HG02759 (cell line): ENCODE results near the gene NEK11.
"Not testable (repeated sequence)": the region's sequence is repeated elsewhere in the genome, so short reads cannot be mapped to it uniquely, and the experiment has no call there.

Experiments used
- ATAC-seq: cut with Tn5 transposase; IDR thresholded peaks from one replicate; pipeline ENCODE4 v1.9.1; 2021; ENCODE audit warnings: mild to moderate bottlenecking, moderate library complexity; ENCODE audit not compliant: unreplicated experiment

Gene NEK11

DNA sequence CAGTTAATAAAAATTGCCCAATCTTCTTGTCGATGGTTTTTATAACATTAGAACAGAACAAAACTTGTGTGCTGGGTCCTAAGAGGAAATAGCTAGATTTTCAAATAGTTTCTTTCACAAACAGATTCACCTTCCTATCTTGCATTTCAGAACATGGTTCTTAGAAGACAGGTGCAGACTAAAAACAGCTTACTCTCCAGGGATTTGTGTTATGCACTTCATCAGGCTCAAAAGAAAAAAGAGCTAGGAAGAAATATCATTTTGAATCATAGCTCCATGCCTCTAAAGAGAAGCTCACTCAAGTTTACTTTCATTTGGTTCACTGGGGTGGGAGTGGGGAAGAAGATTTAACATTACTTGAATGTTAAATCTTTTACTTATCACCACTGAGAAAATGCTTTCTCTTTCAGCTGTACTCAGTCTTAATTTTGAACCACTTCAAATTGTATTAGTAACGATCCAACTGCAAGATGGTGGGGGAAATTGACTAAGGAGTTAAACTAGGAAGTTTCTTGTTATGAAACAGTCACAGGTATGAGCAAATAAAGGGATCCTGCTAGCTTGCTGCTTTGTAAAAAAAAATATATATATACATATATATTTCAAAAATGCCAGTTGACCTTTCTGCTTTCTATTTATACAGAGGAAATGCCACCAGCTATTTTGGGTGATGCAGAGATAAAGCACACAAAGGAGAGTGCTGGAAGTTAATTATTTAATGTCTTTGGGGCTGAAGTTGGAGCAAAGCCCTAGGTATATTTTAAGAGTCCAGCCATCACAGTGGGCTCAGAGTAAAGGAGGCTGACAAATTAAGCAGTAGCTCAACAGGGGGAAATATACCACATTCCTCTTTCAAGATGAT, 326.6 kb downstream of the NEK11 start:
- peak; percentile 28 for ATAC-seq

DNA sequence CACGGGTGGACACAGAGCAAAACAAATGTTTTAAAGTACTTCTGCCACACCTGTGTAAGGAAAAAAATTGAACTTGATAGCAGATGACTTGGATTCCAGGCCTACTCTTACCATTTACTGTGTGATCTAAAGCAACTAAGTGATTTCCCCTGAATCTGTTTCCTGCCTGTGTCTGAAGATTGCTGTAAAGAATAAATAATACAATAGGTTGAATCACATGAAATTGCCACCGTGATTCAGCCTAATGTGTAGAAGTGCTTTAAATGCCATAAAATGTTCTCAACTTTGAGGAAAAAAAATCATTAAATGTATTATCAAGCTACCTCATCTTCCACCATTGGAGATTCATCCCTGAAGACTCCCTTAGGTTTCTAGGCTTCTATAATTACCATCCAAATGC, 327.3 kb downstream of the NEK11 start:
- peak; percentile 20 for ATAC-seq

DNA sequence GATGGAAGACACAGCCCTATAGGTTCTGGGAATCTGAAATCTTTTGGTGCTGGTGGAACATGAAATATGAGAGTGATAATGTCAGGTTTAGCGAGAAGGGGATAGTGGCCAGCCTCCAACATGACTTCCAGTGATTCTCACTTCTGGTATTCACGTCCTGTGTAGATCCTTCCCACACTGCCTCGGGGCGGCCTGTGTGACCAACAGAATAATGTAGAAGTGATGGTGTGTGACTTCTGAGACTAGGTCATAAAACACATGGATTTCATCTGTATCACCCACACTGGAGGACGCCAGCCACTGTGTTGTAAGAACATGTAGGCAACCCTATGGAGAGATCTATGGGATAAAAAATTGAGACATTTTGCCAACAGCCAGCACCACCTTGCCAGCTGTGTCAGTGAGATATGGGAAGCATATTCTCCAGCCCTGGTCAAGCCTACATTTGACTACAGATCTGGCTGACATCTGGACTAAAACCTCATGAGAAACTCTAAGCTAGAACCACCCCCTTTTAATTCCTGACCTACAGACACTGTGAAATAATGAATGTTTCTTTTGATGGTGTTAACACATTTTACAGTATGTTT, 329.4 kb downstream of the NEK11 start:
- ATAC-seq: no peak

DNA sequence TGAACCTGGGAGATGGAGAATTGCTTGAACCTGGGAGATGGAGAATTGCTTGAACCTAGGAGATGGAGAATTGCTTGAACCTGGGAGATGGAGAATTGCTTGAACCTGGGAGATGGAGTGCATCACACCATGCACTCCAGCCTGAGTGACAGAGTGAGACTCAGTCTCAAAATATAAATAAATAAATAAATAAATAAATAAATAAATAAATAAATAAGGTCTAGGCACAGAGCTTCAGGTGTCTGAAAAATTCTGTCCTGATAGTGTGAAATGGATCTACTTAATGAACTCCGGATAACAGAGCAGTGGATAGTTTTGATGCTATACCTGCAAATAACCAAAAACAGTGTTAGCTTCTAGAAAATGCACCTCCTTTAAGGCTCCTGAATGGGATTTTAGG, 330.6 kb downstream of the NEK11 start:
- ATAC-seq: no peak

DNA sequence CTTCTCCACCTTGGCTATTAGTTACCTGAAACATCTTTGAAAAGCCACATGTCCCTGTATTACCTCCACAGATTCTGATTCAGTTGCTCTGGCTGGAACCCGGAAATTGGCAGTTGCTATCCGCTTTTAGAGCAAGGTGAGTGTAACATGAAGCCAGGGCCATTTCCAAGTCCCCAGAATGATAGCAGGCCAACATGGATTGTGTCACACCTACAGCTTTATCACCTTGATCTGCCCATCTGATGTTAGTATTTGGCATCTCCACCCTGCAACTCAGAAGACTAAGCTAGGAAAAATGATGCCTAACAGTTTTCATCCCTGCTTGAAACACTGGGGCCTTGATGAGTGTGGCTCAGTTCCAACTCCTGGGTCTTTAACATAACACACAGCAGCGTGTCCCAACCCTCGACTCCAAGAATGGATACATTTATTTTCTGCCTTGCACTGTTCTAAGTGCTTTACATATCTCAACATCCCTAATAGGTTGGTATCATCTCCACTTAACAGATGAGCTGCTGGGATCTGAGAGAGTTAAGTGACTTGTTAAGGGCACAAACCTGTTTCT, 333.6 kb downstream of the NEK11 start:
- no peak for ATAC-seq

DNA sequence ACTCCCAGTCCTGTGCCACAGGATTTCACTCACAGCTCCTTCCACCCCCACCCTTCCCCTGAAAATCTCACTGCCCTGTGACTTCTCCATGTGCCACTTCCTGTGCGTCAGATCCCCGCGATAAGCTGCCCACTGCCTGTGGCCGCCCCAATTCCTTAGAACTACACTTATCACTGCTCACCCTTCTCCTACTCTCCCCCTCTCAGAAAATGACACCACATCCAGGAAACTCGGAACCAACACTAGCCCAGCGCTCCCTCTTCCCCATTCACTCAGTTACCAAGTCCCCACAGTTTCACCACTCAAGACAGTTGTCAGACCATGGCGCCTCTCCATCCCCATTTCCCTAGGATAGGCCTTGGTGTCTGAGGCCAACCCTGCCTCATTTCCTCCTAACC, 334.4 kb downstream of the NEK11 start:
- not testable (repeated sequence) for ATAC-seq

DNA sequence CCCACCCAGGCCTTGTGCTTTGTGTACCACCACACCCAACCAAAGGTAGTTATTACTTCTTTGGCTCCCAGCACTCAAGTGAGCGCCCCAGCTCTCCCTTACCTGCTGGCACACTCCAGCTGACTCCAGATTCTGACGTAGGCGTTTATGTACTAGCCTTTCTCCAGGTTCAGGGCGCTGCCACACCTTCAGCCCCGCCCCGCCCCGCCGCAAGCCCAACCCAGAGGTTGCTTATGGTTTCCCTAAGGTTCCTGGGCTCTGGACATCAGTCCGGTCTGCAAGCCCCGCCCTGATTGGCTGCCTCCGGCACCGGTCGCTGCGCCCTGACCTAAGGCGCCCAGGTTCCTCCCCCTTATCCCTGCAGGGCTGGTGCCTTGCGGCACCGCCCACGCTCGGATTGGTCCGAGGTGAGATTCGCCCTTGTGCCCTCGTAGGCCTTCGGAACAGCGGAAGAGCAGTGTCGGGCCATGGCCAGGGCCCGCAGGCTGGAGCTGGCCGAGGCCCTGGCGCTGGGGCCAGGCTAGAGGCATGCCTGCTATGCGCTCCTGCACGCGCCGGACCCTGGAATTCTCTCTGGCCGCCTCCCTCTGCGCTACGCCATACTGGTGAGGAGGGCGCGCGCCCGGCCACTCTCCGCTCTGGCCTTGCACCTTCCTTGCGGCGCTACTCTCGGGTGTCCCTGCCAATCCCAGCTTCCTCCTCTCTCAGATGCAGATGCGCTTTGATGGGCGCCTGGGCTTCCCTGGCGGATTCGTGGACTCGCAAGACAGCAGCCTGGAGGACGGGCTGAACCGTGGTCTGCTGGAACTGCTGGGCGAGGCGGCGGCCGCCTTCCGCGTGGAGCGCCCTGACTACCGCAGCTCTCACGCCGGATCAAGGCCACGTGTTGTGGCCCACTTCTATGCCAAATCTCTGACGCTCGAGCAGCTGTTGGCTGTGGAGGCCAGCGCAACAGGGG, 335.1 kb downstream of the NEK11 start:
- ATAC-seq: peak; percentile 93

DNA sequence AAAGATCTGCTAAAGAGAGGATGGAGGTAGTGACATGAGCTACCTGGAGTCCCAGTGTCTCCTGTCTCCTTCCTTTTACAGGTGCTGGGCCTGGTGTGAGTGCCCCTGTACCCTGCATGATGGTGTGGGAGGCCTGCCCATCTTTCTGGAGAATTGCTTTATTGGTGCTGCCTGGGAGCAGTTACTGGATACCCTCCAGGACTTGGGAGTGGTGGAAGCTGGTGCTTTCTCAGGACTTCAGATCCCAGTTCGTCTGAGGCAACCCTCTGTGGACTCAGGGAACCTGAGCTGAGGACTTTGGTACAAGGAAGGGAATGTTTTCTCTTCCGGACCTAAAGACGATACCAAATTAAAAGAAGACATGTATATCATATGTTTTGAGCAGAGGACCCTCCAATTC, 336.6 kb downstream of the NEK11 start:
- ATAC-seq: no peak

DNA sequence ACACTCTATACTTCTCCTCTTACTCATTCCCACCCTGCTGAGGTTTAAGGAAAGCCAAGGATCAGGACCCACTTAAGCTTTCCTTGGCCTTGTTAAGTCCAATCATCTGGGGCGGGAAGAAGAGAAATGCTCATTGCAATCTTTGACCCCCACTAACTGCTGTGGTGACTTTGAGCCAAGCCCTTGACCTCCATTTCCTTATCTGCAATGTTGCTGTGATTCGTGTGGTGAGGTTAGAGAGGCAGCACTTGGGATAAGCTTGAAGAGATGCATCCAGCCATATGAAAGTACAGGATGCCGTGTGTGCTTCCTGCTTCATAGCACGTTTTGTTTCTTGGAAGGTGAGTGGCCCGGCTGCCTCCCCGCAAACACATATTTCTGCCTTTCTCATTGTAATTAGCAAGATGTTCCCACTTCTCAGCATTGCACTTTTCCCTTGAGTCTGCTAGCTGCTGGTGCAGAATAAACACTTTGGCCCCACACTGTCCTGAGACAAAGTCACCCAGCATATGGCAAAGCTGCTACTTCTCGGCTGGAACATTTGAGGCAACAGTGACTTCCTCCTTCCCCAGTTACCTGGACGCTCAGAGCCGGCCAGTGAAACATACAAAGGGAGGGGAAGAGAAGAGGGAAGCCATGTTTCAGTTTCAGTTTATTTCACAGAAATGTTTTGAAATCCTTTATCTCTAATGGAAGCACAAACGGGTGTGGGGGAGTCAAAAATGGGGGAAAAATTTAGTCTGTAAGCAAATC, 344.4 kb downstream of the NEK11 start:
- ATAC-seq: no peak

DNA sequence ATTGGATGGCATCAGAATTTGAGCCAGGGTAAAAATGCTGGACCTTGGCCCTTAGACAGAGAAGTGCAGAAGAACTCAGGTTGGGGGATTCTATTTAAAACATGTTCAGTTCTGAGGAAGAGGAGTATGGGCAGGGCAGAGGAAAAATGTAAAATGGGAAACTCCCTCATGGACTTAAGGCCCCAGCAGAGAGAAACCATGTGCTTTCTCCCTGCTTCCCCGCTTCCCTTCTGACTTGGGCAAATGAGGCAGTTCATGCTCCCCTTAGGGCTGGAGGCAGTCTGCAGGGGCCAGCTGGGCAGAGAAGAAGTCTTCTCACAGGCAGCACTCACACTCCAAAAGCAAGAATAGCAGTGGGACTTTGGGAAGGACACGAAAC, 345.0 kb downstream of the NEK11 start:
- ATAC-seq: no peak

DNA sequence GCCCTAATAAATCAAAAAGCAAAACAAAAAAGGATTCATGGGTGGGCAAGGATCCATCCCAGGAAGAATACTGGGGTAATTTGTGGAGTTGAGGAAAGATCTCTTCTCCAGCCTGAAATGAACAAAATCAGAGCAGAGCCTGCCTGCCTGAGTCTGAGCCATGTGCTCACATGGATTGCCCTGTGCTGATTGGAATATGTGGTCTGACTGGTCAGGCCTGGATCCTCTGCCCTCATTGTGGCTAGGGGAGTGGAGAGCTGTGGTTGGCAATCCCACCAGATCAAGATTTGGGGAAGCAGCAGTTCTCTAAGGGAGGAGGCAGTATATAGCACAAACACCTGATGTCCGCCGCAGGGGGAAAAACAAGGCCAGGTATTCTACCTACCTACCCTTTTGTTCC, 348.1 kb downstream of the NEK11 start:
- ATAC-seq: no peak

DNA sequence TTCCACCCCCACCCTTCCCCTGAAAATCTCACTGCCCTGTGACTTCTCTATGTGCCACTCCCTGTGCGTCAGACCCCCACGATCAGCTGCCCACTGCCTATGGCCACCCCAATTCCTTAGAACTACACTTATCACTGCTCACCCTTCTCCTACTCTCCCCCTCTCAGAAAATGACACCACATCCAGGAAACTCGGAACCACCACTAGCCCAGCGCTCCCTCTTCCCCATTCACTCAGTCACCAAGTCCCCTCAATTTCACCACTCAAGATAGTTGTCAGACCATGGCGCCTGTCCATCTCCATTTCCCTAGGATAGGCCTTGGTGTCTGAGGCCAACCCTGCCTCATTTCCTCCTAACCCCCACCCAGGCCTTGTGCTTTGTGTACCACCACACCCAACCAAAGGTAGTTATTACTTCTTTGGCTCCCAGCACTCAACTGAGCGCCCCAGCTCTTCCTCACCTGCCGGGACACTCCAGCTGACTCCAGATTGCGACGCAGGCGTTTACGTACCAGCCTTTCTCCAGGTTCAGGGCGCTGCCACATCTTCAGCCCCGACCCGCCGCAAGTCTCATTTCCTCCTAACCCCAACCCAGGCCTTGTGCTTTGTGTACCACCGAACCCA, 354.3 kb downstream of the NEK11 start:
- ATAC-seq: peak; percentile 20

DNA sequence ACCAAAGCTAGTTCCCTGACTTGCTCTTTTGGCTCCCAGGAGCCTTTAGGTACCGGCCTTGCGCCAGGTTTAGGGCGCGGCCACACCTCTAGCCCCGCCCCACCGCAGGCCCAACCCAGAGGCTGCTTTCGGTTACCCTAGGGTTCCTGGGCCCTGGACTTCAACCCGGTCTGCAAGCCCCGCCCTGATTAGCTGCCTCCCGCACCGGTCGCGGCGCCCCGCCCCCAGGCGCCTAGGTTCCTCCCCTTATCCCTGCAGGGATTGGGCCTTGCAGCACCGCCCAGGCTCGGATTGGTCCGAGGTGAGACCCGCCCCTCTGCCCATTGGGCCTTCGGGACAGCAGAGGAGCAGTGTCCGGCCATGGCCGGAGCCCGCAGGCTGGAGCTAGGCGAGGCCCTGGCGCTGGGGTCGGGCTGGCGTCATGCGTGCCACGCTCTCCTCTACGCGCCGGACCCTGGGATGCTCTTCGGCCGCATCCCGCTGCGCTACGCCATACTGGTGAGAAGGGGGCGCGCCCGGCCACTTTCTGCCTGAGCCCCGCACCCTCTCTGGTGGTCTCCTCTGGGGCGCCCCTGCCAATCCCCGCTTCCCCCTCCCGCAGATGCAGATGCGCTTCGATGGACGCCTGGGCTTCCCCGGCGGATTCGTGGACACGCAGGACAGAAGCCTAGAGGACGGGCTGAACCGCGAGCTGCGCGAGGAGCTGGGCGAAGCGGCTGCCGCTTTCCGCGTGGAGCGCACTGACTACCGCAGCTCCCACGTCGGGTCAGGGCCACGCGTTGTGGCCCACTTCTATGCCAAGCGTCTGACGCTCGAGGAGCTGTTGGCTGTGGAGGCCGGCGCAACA, 355.0 kb downstream of the NEK11 start, which contains the start of gene NUDT16:
Gene NUDT16 (plus strand): TSS at position 330 of the 847 bp plus-strand sequence. CDS start 31 bp downstream, at position 361.
- peak; percentile 98 for ATAC-seq

DNA sequence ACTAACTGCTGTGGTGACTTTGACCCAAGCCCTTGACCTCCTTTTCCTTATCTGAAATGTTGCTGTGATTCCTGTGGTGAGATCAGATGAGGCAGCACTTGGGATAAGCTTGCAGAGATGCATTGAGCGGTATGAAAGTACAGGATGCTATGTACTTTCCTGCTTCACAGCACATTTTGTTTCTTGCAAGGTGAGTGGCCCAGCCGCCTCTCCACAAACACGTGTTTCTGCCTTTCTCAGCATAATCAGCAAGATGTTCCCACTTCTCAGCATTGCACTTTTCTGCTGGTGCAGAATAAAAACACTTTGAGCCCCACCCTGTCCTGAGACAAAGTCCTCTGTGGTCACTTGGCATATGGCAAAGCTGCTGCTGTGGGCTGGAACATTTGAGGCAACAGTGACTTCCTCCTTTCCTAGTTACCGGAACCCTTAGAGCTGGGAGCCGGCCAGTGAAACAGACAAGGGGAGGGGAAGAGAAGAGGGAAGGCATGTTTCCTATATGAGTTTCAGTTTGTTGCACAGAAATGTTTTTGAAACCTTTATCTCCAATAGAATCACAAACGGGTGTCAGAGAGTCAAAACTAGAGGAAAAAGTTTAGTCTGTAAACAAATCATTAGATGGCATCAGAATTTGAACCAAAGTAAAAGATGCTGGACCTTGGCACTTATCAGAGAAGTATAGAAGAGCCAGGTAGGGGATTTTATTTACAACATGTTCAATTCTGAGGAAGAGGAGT, 359.9 kb downstream of the NEK11 start:
- ATAC-seq: no peak

DNA sequence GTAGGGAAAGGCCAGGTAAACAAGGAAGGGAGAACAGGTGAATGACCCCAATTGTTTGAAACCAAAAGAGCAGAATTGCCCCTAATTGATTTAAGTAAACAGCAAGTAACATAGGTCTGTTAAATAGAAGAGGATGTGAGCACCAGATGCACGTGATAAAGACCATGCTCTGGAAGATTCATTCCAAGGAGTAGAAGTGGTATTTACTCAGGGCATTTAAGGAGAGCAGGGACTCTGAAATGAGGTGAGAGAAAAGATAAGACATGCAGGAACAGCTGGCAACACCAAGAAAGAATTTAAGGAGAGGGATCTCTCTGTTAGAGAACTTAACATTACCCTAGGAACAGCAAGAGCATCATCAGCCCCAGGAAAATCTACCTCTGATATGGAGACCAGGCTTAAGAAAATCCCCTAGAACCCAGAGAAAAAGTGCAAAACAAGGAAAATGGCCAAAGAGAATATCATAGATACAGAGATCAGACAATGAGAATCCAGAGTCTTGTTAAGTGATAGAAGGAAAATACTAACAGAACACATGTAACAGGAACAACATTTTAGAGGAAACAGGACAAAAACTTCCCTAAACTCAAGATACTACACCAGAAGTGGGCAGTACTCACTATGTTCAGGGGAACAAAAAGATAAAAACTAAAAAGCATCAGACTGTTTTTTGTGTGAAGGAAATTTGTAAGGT, 361.3 kb downstream of the NEK11 start:
- ATAC-seq: no peak

DNA sequence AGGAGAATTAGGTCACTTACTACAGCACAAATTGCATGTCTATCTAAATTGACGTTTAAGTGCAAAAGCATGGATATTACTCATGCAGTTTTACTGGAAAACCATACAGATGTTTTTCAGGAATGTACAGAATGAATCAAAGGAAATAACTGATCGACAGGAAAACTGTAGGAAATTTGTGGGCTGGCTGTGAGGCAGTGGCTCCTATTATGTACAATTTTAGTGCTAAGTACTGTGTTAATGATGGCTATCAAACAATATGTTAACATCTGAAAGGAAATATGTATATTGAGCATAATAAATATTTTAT, 361.8 kb downstream of the NEK11 start:
- no peak for ATAC-seq

DNA sequence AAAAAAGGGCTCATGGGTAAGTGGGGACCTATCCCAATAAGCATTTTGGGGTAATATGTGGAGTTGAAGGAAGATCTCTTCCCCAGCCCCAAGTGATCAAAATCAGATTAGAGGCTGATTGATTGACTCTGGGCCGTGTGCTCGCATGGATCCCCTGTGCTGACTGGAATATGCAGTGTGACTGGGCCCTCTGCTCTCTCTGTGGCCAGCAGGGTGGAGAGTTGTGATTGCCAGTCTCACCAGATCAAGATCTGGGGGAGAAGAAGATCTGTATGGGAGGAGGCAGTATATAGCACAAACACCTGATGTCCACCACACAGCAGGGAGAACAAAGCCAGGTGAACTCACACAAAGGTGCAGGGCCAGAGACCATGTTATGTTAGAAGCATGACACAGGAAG, 363.7 kb downstream of the NEK11 start:
- ATAC-seq: no peak

DNA sequence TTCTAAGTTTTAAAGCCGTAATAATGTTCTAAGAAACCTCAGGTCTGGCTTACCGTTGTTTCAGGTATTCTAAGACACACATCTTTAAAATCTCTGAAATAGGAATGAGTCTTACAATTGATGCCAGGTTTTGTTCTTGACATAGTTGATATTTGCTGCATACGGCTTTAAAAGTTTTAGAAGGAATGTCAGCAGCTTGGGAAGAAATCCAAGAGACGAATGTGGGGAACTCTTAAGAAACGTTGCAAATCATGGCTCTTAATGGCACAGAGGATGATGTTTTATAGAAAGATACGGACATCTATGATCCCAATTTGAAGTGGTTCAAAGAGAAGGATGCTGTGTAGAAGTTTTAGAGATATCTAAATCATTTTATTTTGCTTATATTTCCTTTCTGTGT, 366.4 kb downstream of the NEK11 start:
- ATAC-seq: no peak
